GM21576 (cell line): Measurements from ENCODE around the gene PLCL1.
A peak's percentile ranks its signal among the peaks of the same experiment; 100 is the strongest.

Experiments
- ATAC-seq: cut with Tn5 transposase; IDR thresholded peaks from one replicate; pipeline ENCODE4 v1.9.1; 2021; ENCODE audit warnings: mild to moderate bottlenecking, moderate library complexity; ENCODE audit not compliant: unreplicated experiment

The PLCL1 gene

GRCh38 chr2:197884252-197884651, 79.9 kb downstream of the PLCL1 start:
- no peak for ATAC-seq

DNA sequence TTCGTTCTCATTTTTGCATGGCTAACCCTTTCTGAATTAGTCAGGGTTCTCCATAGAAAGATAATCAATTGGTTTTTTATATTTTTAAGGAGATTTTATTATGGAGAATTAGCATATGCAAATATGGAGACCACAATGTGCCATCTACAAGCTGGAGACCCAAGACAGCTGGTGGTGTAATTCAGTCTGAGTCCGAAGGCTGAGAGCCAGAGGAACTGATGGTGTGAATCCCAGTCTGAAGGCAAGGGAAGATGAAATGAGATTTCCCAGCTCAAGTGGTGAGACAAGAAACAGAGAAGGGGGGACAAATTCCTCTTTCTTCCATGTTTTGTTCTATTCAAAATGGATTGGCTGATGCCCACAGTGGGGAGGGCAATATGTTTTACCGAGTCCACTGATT, 80.7 kb downstream of the PLCL1 start:
- ATAC-seq = no peak

- ATAC-seq = no peak
Measured at GRCh38 chr2:197885587-197885986, 81.2 kb downstream of the PLCL1 start.

DNA sequence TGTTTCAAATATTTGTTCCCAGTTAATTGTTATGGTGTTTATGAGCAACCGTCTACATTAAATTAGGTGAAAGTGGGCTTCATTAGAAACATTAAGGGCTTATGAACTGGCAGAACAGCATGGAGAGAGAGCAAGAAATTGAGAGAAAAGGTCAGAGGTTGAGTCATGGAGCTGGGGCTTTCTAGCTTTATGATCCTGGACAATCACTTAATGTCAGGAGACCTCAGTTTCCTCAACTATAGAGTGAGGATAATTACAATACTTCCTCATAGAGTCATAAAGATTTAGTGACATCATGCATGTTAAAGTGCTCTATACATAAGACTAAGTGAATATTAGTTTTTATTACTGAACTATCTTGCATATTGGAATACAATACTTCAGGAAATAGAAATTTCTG, 83.9 kb downstream of the PLCL1 start:
- no peak for ATAC-seq

GRCh38 chr2:197889041-197889440, 84.6 kb downstream of the PLCL1 start:
- peak; percentile 99 for ATAC-seq

DNA sequence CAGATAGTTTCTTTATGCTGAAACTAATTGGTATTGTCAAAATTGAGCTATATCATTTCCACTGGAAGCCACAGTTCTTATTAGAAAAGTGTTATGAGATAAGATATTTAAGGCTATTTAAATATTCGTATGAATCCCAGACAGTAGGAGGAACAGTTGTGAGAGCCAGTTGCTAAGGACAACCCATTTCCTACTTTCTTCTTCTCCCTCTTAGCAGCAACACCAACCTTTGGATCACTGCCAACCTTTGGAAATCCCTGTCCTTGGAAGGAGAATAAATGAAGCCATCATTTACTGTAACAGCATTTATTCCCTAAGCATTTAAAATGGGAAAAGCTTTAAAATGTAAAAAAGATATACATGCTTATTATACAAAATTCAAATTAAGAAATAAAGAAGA, 85.8 kb downstream of the PLCL1 start:
- no peak for ATAC-seq

GRCh38 chr2:197891897-197892442, 87.6 kb downstream of the PLCL1 start:
- no peak for ATAC-seq

- ATAC-seq = peak; percentile 35
Measured at GRCh38 chr2:197893403-197894177, 89.2 kb downstream of the PLCL1 start.

GRCh38 chr2:197894751-197895274, 90.4 kb downstream of the PLCL1 start:
- no peak for ATAC-seq

GRCh38 chr2:197897960-197898678, 93.7 kb downstream of the PLCL1 start:
- no peak for ATAC-seq

DNA sequence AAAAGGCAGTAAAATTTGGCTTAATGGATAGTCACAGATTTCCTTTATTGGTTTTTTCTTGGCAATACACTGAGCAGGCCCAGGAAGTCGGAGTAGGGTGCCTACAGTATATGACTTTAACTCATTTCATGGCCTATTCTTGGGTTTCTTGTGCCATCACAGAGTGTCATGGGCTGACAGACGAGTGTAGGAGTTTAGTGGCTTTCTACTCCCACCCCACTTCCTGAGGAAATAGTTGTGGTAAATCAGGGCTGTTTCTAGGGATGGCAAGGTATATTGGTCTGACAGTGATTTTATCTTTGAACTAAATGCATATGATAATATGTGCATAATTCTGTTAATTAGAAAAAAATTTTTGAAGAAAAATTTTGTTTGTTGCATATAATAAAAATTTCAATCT, 100.1 kb downstream of the PLCL1 start:
- ATAC-seq = peak; percentile 52

DNA sequence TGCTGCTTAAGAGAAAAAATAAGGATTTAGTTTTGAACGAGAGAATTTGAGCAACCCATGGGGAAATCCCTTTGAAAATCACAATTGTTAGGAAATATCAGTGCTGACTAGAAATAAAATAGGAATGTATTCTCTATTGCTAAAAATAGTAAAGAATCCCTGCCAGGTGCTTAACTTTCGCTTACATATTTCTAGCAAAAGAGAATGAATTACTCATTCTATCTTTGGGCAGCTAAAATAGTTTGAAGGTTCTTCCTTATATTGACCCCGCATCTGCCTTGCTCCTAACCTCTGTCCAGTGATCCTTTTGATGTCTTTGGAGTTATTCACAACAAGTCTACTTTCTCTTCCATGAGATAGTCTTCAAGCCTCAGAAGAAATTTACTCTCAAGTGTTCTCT, 103.8 kb downstream of the PLCL1 start:
- no peak for ATAC-seq

- ATAC-seq = no peak
Measured at GRCh38 chr2:197908990-197909776, 104.8 kb downstream of the PLCL1 start.

DNA sequence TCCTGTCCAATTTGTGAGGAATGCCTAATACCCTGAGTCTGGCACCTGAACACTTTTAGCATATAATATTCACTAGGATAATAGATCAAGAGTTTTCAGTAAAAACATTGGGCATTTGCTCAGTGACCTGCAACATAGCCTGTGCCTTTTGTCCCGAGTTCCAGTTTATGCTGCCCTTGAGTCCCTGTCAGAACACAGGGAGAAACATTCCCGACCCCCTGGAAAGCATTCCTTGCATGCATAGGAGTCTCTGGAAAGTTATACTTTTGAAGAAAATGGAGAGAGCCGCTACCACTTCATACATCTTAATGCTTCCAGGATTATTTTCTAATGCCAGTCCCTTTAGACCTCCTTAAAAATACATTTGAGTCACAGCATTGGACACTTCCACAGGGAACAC, 107.3 kb downstream of the PLCL1 start:
- no peak for ATAC-seq

GRCh38 chr2:197913084-197913483, 108.7 kb downstream of the PLCL1 start:
- no peak for ATAC-seq

GRCh38 chr2:197914778-197915177, 110.4 kb downstream of the PLCL1 start:
- no peak for ATAC-seq

DNA sequence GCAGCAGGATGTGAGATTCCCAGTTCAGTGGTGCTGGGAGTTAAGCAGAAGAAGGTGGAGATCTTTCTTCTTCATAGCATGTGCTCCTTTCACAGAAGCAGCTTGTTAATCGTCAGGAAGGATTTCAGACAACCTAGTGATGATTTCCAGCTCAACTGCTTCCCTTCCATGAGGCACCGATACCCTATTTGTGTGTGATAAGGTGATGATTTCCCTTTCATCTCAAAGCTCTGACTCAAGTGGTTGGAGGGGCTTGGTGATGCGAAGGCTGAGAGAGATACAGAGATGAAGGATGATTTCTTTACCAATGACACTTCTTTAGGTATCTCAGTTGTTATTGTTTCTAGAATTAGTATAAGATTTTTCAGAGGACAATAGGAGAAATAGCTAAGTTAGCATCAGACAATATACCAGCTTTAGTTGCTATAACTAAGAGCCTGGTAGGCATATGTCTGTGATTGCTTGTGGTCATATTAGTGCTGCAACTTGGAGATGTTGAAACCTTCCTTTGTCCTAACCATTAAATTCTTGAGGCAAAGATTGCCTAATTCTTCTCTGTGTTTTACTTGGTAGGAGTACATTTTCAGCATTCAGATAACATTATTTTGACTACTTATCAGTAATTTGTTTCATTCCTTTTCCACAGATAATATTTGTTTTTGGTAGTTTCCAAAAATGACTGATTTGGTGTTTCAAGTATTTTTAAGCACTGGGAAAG, 111.3 kb downstream of the PLCL1 start:
- ATAC-seq = no peak

- ATAC-seq = no peak
Measured at GRCh38 chr2:197919487-197919886, 115.1 kb downstream of the PLCL1 start.

DNA sequence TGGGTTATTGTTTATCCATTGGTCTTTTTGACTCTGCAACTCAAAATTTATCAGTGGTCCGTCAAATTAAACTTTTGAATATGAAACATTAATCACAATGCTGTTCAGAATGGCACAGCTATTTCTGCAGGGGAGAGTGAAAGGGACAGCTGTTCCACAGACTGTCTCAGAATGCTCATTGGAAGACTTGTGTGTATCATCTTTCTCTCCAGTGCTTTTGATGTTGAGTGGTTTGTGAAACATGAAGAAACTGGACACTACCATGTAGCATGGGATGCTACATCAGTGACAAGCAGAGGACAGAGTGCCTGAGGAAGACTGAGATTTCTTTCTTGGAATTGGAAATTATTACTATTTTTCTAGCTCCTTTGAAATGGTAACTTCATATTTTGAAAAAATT, 115.7 kb downstream of the PLCL1 start:
- no peak for ATAC-seq

GRCh38 chr2:197920592-197921201, 116.3 kb downstream of the PLCL1 start:
- no peak for ATAC-seq
